Activated T-helper 1 cell treated with Interleukin-2 at 50 U/mL for 16 hours (primary cell): ENCODE measurements around the gene KRTAP4-16.
"Not testable (repeated sequence)": the region's sequence is repeated elsewhere in the genome, so short reads cannot be mapped to it uniquely, and the experiment has no call there.

Experiments
- DNase-seq: peaks from one replicate; pipeline ENCODE4 v3.0.0-alpha.2; 2020; ENCODE audit warnings: low read depth

Gene KRTAP4-16

GRCh38 chr17:41073676-41074075 lies 28.3 kb downstream of the KRTAP4-16 start:
- DNase-seq = no peak

DNA sequence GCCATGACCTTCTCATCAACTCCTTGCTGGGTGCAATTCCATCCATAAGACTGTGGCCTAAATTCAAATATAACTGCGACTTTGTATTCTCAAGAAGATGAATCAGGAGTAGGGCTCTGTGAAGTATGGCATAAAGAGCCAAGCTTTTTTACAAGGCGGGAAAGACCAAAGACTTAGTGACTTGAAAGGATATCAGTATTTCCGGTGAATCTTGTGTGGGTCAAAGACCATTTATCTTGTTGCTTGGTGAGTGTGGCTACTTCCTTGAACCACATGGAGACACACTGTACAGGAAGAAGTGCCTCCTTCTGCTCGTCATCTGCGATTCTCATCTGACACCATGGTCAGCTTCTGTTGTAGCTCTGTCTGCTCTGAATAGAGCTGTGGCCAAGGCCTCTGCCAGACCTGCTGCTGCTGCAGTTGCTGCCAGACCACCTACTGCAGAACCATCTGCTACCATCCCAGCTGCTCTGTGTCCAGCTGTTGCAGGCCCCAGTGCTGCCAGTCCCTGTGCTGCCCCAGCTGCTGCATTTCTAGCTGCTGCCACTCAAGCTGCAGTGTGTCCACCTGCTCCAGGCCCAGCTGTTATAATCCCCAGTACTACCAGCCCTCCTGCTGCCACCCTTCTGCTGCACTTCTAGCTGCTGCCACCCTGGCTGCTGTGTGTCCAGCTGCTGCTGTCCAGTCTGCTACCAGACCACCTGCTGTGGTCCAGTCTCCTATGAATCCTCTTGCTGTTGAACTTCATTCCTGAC lies 30.2 kb downstream of the KRTAP4-16 start:
- no peak for DNase-seq

DNA sequence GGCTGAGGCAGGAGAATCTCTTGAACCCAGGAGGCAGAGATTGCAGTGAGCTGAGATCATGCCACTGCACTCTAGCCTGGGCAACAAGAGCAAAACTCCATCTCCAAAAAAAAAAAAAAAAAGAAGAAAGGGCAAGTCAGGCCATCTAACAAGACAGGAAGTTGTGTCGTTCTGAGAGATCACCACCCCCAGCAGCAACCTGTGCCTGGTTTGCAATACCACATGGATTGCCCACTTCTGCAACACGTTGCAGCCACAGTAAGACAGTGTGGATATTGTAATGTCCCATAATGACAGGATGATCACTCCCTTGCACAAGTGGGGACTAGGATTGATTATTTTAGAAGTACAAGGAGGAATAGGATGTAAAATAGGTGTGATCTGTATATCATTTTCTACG lies 33.0 kb downstream of the KRTAP4-16 start:
- DNase-seq = no peak

DNA sequence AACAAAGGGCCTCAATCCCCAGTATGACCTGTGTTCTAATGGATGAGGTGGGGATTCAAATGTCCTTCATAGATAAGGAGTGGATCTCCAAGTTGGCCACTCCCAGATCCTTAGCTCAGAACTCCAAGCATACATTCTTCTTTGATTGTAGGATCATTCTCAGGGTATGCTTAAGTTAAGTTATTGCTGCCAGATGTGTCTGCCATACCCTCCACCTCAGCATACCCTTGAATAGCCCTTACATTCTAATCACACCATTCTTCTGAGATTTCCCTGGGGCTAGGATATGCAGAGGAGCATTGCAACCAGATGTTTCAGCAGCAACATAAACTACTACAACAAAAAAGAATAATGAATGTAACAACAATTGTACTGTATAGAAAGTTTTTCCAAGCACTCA lies 34.7 kb downstream of the KRTAP4-16 start:
- DNase-seq = no peak

DNA sequence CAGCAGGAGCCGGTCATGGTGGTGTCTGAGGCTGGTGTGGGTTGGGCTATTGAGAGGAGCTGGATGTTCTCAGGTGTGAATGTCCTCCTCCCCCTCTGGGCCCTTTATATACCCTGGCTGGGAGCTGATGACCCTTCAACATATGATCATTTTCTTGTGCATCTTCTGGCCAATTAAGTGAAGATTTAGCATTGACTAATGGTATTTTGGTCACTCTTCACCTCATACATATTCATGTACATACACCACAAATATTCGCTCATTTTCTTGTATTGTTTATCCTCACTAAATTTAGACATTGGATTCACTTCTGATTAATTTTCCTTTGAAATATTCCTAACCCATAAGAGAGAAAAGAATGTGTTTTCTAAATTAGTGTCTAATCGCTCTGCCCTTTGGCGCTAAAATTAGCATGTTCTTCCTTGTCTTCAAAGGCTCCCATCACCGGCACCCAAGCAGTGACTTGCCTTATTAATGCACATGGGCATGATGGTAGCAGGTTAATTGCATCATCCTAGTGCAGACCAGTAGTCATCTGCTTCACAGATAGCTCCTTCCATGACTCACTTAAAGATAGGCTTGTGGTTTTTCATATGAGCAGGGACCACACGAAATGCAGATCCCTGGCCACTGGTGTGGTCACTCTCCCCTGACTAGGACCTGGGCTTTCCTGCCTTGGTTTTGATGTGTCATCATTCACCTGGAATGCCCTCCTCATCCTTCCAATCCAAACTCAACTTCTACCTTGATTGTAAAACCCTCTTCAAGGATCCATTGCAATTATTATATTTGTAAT lies 36.0 kb downstream of the KRTAP4-16 start, which contains the start of gene KRTAP2-4:
TSS of gene KRTAP2-4 (minus strand) at position 51 of the 796 bp plus-strand sequence. CDS start at position 17, 34 bp downstream.
- DNase-seq = no peak

DNA sequence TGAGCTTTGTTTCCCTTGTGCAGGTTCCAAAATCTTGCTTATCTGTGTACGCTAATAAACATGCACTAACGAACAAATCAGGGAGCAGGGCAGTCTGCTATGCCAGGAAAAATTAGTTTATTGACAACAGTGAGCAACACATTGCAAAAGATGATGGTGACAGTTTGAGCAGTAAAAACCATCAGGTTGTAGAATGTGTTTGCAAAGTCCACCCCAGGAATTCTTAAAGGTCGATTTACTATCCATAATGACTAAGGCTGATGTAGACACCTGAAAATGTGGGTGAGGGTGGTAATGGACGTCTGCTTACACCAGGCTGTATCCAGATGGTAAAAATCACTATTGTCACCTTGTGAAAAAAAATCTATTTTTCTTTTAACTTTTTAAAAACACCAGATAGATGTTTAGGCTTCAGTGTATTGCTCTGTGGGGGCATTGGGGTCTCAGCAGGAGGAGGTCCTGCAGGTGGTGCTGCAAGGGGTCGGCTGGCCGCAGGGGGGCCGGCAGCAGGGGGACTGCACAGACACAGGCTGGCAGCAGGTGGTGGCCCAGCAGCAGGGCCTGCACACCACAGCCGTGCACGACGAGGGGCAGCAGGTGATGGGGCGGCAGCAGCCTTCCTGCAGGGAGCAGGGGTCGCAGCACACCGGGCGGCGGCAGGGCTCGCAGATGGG lies 36.9 kb downstream of the KRTAP4-16 start:
- not testable (repeated sequence) for DNase-seq

DNA sequence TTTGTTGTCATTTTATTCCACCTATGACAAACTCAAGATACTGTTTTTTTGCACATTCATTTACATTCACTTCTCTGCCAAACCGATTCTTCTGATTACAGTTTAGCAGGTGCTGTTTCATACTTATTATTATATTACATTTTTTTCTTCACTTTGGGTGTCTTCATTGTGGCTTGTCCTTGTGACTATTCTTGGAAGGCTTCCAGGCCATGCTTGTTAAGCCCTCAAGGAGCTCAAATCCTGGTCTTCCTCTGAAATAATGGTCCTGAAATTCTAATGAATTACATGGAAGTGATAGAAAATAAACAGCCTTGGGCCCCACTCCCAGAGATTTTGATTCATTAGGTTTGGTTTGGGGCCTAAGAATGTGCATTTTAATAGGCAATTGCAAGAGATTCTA lies 37.7 kb downstream of the KRTAP4-16 start:
- no peak for DNase-seq

- no peak for DNase-seq
These were observed 38.6 kb downstream of the KRTAP4-16 start for GRCh38 chr17:41063449-41063848.

- DNase-seq = no peak
These were observed 40.0 kb downstream of the KRTAP4-16 start for GRCh38 chr17:41061964-41062363.

DNA sequence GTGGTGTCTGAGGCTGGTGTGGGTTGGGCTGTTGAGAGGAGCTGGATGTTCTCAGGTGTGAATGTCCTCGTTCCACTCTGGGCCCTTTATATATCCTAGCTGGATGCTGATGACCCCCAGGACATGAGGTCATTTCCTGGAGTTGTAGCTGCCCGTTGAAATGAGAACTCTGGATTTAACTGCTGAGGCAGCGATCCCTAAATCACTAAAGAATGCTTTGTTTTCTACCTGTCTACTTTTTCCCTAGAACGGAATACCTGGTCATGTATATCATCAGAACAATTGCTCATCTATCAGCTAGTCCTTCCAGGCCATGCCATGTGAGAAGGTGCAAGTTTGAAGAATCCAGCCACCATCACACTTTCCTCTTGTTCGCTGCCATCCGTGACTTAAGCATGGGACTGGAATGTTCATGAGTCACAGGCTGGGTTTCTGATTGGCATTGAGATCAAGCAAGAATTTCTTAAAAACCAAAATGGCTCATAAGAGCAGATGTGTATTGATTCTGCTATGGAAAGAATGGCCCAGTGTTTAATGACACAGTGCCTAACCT lies 41.9 kb downstream of the KRTAP4-16 start, which contains the start of gene KRTAP2-3:
TSS of gene KRTAP2-3 (minus strand) at position 63 of the 553 bp plus-strand sequence. CDS start 64 bp downstream, outside the sequence.
- no peak for DNase-seq

GRCh38 chr17:41059276-41060051 lies 42.5 kb downstream of the KRTAP4-16 start:
- not testable (repeated sequence) for DNase-seq

DNA sequence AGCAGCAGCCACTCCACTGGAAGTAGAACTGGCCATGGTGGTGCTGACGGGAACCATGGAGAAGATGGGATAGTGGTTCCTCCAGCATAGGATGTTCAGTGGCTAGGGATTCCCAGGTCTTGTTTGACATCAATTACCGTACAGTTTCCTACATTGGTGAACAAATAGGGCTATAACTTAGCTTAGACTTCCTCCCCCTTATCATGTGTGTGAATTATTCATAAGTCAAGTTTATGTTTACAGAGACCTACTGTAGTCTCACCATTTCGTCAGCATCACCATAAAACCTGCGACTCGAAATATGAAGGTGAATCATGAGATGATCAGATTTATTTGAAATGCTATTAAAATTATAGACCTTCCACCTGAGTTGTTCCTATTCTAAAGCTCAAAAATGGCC lies 43.3 kb downstream of the KRTAP4-16 start:
- DNase-seq = no peak

GRCh38 chr17:41057547-41057946 lies 44.5 kb downstream of the KRTAP4-16 start:
- DNase-seq = no peak

GRCh38 chr17:41055130-41055529 lies 46.9 kb downstream of the KRTAP4-16 start, which contains the start of gene KRTAP2-2:
TSS of gene KRTAP2-2 (minus strand) at chr17:41055230. CDS start at chr17:41055211, 19 bp downstream.
- DNase-seq = not testable (repeated sequence)

DNA sequence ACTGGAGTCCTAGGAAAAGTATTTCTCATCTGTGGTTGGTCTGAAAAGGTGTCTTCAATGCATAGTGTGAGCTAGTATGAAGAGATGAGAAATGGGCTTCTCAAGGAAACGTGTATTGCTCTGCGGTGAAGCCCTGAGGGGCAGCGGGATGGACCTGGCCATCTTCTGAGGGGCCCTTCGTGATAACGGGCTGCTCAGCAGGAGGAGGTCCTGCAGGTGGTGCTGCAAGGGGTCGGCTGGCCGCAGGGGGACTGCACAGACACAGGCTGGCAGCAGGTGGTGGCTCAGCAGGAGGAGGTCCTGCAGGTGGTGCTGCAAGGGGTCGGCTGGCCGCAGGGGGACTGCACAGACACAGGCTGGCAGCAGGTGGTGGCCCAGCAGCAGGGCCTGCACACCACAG lies 47.5 kb downstream of the KRTAP4-16 start:
- DNase-seq = not testable (repeated sequence)

DNA sequence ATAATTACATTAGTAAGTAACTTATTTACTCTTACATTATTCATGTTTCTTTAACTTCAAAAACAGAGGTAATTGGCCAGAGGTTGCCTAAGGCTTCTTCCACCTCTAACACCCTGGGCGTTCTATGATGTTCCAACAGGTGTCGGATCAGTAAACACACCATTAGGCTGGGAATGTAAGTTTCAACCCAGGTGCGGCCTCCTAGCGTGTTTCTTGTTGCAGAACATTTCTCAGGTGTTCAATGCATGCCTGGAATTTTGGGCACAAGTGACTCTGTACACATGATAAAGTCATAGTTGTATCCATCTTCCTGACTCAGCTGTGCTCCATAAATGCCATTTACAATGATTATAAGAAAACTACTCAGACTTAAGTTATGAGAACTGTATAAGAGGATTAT lies 48.0 kb downstream of the KRTAP4-16 start:
- DNase-seq = no peak

GRCh38 chr17:41052566-41052965 lies 49.4 kb downstream of the KRTAP4-16 start:
- DNase-seq = no peak
